ENCODE results near the gene TMEM181. TPM values are rescaled to one million over a fixed set of nuclear protein-coding genes. Genes with fewer than 3 reads are reported as not detected.
A peak's percentile ranks its signal among the peaks of the same experiment; 100 is the strongest.

TMEM181 gene
- total and polyA plus RNA-seq, 2 donors (not counting 1 experiment from before 2014, with no cell fraction given), result 2.8 to 9.3 TPM

- POLR2A ChIA-PET, result no interaction called here
- H3K4me3 Mint-ChIP-seq, result no peak overlapping the region
- no peaks in the 10 kb centered on the region for H3K9me3 ChIP-seq (ENCODE audit: control extremely low read depth in 1 of 3, control insufficient read depth in 2 of 3, insufficient read depth in 1 of 3, low read length in 2 of 3)
- H3K9me3 Mint-ChIP-seq (ENCODE audit: insufficient read depth), result no peaks in the 10 kb centered on the region
- H3K4me3 ChIP-seq (ENCODE audit: control extremely low read depth in 1 of 5, extremely low read depth in 1 of 5, insufficient read depth in 1 of 5, low read depth in 2 of 5, low read length in 4 of 5), result no peak overlapping the region
- H3K79me2 ChIP-seq (ENCODE audit: control insufficient read depth, insufficient read depth, low read length), result no peaks in the 10 kb centered on the region
- no peaks in the 10 kb centered on the region for H3K27me3 ChIP-seq (replicated peaks in 1 of 4; ENCODE audit: control extremely low read depth in 1 of 4, control insufficient read depth in 3 of 4, insufficient read depth in 4 of 4, low read length in 3 of 4)
- H3K36me3 ChIP-seq (replicated peaks in 1 of 2; ENCODE audit: control extremely low read depth in 1 of 2, control insufficient read depth in 1 of 2, extremely low read depth in 1 of 2, insufficient read depth in 2 of 2, low read length in 1 of 2), result peaks cover 2 to 50% of the 10 kb centered on the region in 2 experiments
- intact Hi-C loops (cut with micrococcal nuclease), result no loop called here
- no peak overlapping the region for H3K27ac ChIP-seq (ENCODE audit: low read length in 2 of 2)
- no peak for DNase-seq
- 98% methylated on average over 16 of the region's 19 CpGs for WGBS (ENCODE audit: insufficient coverage)
- TF ChIP-seq EZH2 (IDR thresholded peaks at IDR 0.05; ENCODE audit: borderline replicate concordance, insufficient read depth, low read depth, low read length, poor library complexity, severe bottlenecking), result no peak
- no peak for TF ChIP-seq CTCF (IDR thresholded peaks at IDR 0.05)
- no peak for ATAC-seq (ENCODE audit: low read depth)
- H3K9ac ChIP-seq (ENCODE audit: low read length), result no peak overlapping the region
- no peaks in the 10 kb centered on the region for H3K27me3 Mint-ChIP-seq
- H3K4me1 Mint-ChIP-seq, result no peaks in the 10 kb centered on the region
- no peak overlapping the region for H2AFZ ChIP-seq (ENCODE audit: insufficient read depth, low read depth, low read length, poor library complexity, severe bottlenecking)
- no peaks in the 10 kb centered on the region for H4K20me1 ChIP-seq (ENCODE audit: control insufficient read depth, insufficient read depth, low read length, poor library complexity, severe bottlenecking)
- H3K27ac Mint-ChIP-seq, result peak overlapping the region; percentile 2
- CTCF ChIA-PET, result interaction anchor here (0.7 to 1.3 kb wide), 3 partner anchors 28 to 342 kb away, joined by 3 to 11 read pairs (median 3); no protein-coding TSS in a partner anchor
- no peak overlapping the region for H3K4me2 ChIP-seq (replicated peaks; ENCODE audit: low read depth, low read length, poor library complexity, severe bottlenecking)
- H3K4me1 ChIP-seq (ENCODE audit: control insufficient read depth in 2 of 2, insufficient read depth in 2 of 2, low read length in 2 of 2), result no peaks in the 10 kb centered on the region
Measured at GRCh38 chr6:158630938-158631616, 71.2 kb downstream of the TMEM181 start.
